K562 (cell line): Measurements from ENCODE around the gene SNAI1. TPM values are rescaled to one million over a fixed set of nuclear protein-coding genes. Genes with fewer than 3 reads are reported as not detected.

Source experiments
- CHCHD3 ChIP-seq: fragments of 250-450 bp; sonication (Bioruptor Pico); IDR thresholded peaks from 2 replicates; pipeline ENCODE4 v2.1.2; 2022; ENCODE audit warnings: mild to moderate bottlenecking
- CHD4 ChIP-seq: fragments of 200-600 bp; sonication (generic); IDR thresholded peaks from 3 replicates; pipeline ENCODE4 v1.6.1; 2012; ENCODE audit warnings: low read depth, mild to moderate bottlenecking, mixed read lengths, low read length, inconsistent platforms; ENCODE audit not compliant: insufficient read depth, insufficient replicate concordance, poor library complexity, severe bottlenecking
- E2F5 ChIP-seq: sonication (generic); formaldehyde crosslinking; IDR thresholded peaks from 2 replicates; pipeline ENCODE4 v1.8.0; 2022; ENCODE audit warnings: mild to moderate bottlenecking, missing genetic modification reagents
- FOXJ3 ChIP-seq: sonication (generic); formaldehyde crosslinking; IDR thresholded peaks from 2 replicates; pipeline ENCODE4 v1.4.0; 2020; ENCODE audit warnings: mild to moderate bottlenecking, missing genetic modification reagents
- HNRNPH1 ChIP-seq: fragments of 200-400 bp; formaldehyde crosslinking; optimal IDR thresholded peaks from 2 replicates; pipeline ENCODE3; 2017; ENCODE audit warnings: low read depth, mild to moderate bottlenecking, low read length, moderate library complexity
- LCOR ChIP-seq: sonication (generic); formaldehyde crosslinking; IDR thresholded peaks from 2 replicates; pipeline ENCODE4 v1.8.0; 2022; ENCODE audit warnings: mild to moderate bottlenecking, missing genetic modification reagents
- RBM25 ChIP-seq: fragments of 200-400 bp; formaldehyde crosslinking; IDR thresholded peaks from 2 replicates; pipeline ENCODE4 v1.6.1; 2018; ENCODE audit warnings: low read length, low read depth, moderate library complexity; ENCODE audit not compliant: severe bottlenecking
- SMC3 ChIP-seq: conservative IDR thresholded peaks from 2 replicates; pipeline ENCODE4 v1.6.1; 2011; ENCODE audit warnings: low read depth, low read length, improper control_type of control experiment; ENCODE audit not compliant: insufficient read depth
- THAP12 ChIP-seq: fragments of 250-450 bp; sonication (Bioruptor Pico); IDR thresholded peaks from 2 replicates; pipeline ENCODE4 v1.9.0; 2021; ENCODE audit warnings: mild to moderate bottlenecking, inconsistent platforms
- TRIM24 ChIP-seq, 2 experiments: fragments of 450-650 bp; IDR thresholded peaks; 2 replicates each; pipeline ENCODE4 v1.6.1; 2016
- polyA plus RNA-seq, 8 experiments: library from polyadenylated mRNA; depleted of rRNA in 4 of 8; stranded (reverse) in 5 of 8; unstranded in 3 of 8; fragments of >200 nt; fragmentation: Nextera tagmentation in 2 of 8; fragmentation: Illumina TruSeq in 1 of 8; extraction: Ambion mirVana in 2 of 8; extraction: Trizol in 1 of 8; gene quantifications; 2 replicates each; pipeline versions ENCODE4 v1.2.1 to v1.2.3, GENCODE V29; 2011 to 2014; ENCODE audit warnings: inconsistent platforms in 1 of 8, missing spikeins in 1 of 8
- total RNA-seq, 7 experiments: library from RNA; depleted of rRNA in 6 of 7; stranded (reverse); fragments of >200 nt in 6 of 7; fragmentation: Illumina TruSeq in 2 of 7; extraction: Trizol in 2 of 7; gene quantifications; 2 replicates each; pipeline versions ENCODE4 v1.2.1 to v1.2.3, GENCODE V29; 2011 to 2021; ENCODE audit warnings: low replicate concordance in 1 of 7

Gene SNAI1
- total and polyA plus RNA-seq, 9 of the 15 experiments (the other 6 are each of a cell fraction or from before 2014, with no cell fraction given), result 0.32 to 11.6 (median 2.0) TPM

GRCh38 chr20:49964964-49965780 lies 17.6 kb upstream of the SNAI1 start (continued):
- TF ChIP-seq HNRNPH1 (no peak), THAP12 (CRISPR knock-in tag) (0 out of 2 replicates have a peak, but pooled peaks have one; percentile 38), SMC3 (peak; percentile 61), TRIM24 (IDR thresholded peaks at IDR 0.05) (no peak), CHCHD3 (CRISPR knock-in tag) (no peak), RBM25 (no peak), LCOR (CRISPR knock-in tag) (no peak), CHD4 (no peak), FOXJ3 (CRISPR knock-in tag) (no peak), E2F5 (CRISPR knock-in tag) (no peak)
